CD14-positive monocyte (primary cell): ENCODE measurements around the gene TRPV5. TPM values are rescaled to one million over a fixed set of nuclear protein-coding genes. Genes with fewer than 3 reads are reported as not detected.

Experiments
- DNase-seq, 3 donors: peaks; one replicate each; pipeline ENCODE4 v3.0.0-alpha.2; 2011 to 2022
- H2AFZ ChIP-seq: 2 replicates; pipeline ENCODE4 v1.6.0; 2012; ENCODE audit warnings: mild to moderate bottlenecking, low read depth, low read length, inconsistent platforms; ENCODE audit not compliant: insufficient read depth, poor library complexity, severe bottlenecking
- H3K27ac ChIP-seq, 2 donors: 1 replicate in 1 of 2; 2 replicates in 1 of 2; pipeline ENCODE4 v1.5.1; 2012 to 2013; ENCODE audit warnings: low read length in 2 of 2, control low read depth in 1 of 2, inconsistent platforms in 1 of 2, low read depth in 1 of 2, mild to moderate bottlenecking in 1 of 2
- H3K27me3 ChIP-seq, 2 donors: one replicate each; pipeline versions ENCODE4 v1.6.0 to v1.6.1; 2011 to 2013; ENCODE audit warnings: low read length in 2 of 2; ENCODE audit not compliant: control insufficient read depth in 2 of 2, insufficient read depth in 2 of 2
- H3K36me3 ChIP-seq, 2 donors: replicated peaks in 1 of 2; 1 replicate in 1 of 2; 2 replicates in 1 of 2; pipeline versions ENCODE4 v1.5.1 to v1.6.1; 2012 to 2013; ENCODE audit warnings: low read length in 2 of 2, control low read depth in 1 of 2, inconsistent platforms in 1 of 2, mild to moderate bottlenecking in 1 of 2; ENCODE audit not compliant: insufficient read depth in 2 of 2, control insufficient read depth in 1 of 2
- H3K4me1 ChIP-seq, 2 donors: 1 replicate in 1 of 2; 2 replicates in 1 of 2; pipeline versions ENCODE4 v1.5.1 to v1.6.1; 2012 to 2013; ENCODE audit warnings: low read length in 2 of 2, control low read depth in 1 of 2, inconsistent platforms in 1 of 2, mild to moderate bottlenecking in 1 of 2, moderate library complexity in 1 of 2; ENCODE audit not compliant: insufficient read depth in 2 of 2, control insufficient read depth in 1 of 2
- H3K4me2 ChIP-seq: replicated peaks from 2 replicates; pipeline ENCODE3; 2012; ENCODE audit warnings: low read length, moderate library complexity, mild to moderate bottlenecking; ENCODE audit not compliant: poor library complexity, severe bottlenecking; ENCODE audit errors: extremely low read depth
- H3K4me3 ChIP-seq, 3 experiments: fragments of 200-600 bp in 1 of 3; sonication (generic) in 1 of 3; replicated peaks in 1 of 3; 1 replicate in 2 of 3; 2 replicates in 1 of 3; pipeline ENCODE4 v1.5.1; 2011 to 2013; ENCODE audit warnings: low read length in 3 of 3, mild to moderate bottlenecking in 3 of 3, control low read depth in 2 of 3, low read depth in 2 of 3, inconsistent platforms in 1 of 3, moderate library complexity in 1 of 3
- H3K79me2 ChIP-seq: 2 replicates; pipeline ENCODE4 v1.6.0; 2012; ENCODE audit warnings: mild to moderate bottlenecking, control low read depth, inconsistent platforms, low read length, moderate library complexity; ENCODE audit not compliant: insufficient read depth
- H3K9ac ChIP-seq: 2 replicates; pipeline ENCODE4 v1.6.0; 2017; ENCODE audit warnings: low read length, mild to moderate bottlenecking; ENCODE audit not compliant: insufficient read depth, poor library complexity, severe bottlenecking
- H3K9me3 ChIP-seq, 2 donors: replicated peaks in 1 of 2; 1 replicate in 1 of 2; 2 replicates in 1 of 2; pipeline versions ENCODE4 v1.5.1 to v1.6.1; 2012 to 2013; ENCODE audit warnings: low read length in 2 of 2, control low read depth in 1 of 2; ENCODE audit not compliant: control insufficient read depth in 1 of 2, insufficient read depth in 1 of 2
- H4K20me1 ChIP-seq: 2 replicates; pipeline ENCODE4 v1.6.0; 2012; ENCODE audit warnings: mild to moderate bottlenecking, low read length, control low read depth, moderate library complexity; ENCODE audit not compliant: insufficient read depth
- H3K27ac Mint-ChIP-seq, 7 donors: one replicate each; pipeline ENCODE4 v1.8.0; 2020; ENCODE audit warnings: mild to moderate bottlenecking in 7 of 7, mixed read lengths in 7 of 7, moderate library complexity in 6 of 7, inconsistent platforms in 2 of 7
- H3K27me3 Mint-ChIP-seq, 3 donors: one replicate each; pipeline ENCODE4 v1.8.0; 2021 to 2022; ENCODE audit warnings: low read depth in 3 of 3, mild to moderate bottlenecking in 3 of 3, mixed read lengths in 3 of 3, moderate library complexity in 3 of 3, inconsistent platforms in 1 of 3
- H3K36me3 Mint-ChIP-seq, 2 donors: one replicate each; pipeline ENCODE4 v1.8.0; 2020; ENCODE audit warnings: mixed read lengths in 2 of 2, inconsistent platforms in 1 of 2, mild to moderate bottlenecking in 1 of 2
- H3K4me1 Mint-ChIP-seq: one replicate; pipeline ENCODE4 v1.8.0; 2020; ENCODE audit warnings: mild to moderate bottlenecking, mixed read lengths
- H3K4me3 Mint-ChIP-seq, 2 donors: one replicate each; pipeline ENCODE4 v1.8.0; 2020; ENCODE audit warnings: mild to moderate bottlenecking in 2 of 2, mixed read lengths in 2 of 2, moderate library complexity in 1 of 2
- H3K9me3 Mint-ChIP-seq, 7 donors: one replicate each; pipeline ENCODE4 v1.8.0; 2020 to 2022; ENCODE audit warnings: mixed read lengths in 7 of 7, mild to moderate bottlenecking in 6 of 7, moderate library complexity in 6 of 7, inconsistent platforms in 2 of 7
- whole genome bisulfite sequencing: methylation state at CpG from one replicate; pipeline ENCODE4 v1.1.5; 2013; ENCODE audit warnings: missing lambda C conversion rate; ENCODE audit not compliant: insufficient coverage; 5-methylcytosine and 5-hydroxymethylcytosine counted together
- intact Hi-C, 2 donors: fragments of 100-400 bp; cut with micrococcal nuclease; formaldehyde crosslinking; loops; one replicate each; pipeline versions ENCODE4 v1.15.0 to v1.15.1; 2023
- polyA plus RNA-seq, 3 donors: library from polyadenylated mRNA; depleted of rRNA in 1 of 3; unstranded in 2 of 3; stranded (reverse) in 1 of 3; fragments of 300-500 nt in 2 of 3; fragments of >200 nt in 1 of 3; fragmentation: Illumina TruSeq in 2 of 3; gene quantifications; 1 replicate in 2 of 3; 2 replicates in 1 of 3; pipeline ENCODE4 v1.2.3, GENCODE V29; 2012 to 2021
- TF ChIP-seq, protein P1 (sequence below): fragments of 200-600 bp; IDR thresholded peaks from one replicate; pipeline ENCODE4 v1.8.0; 2022; ENCODE audit warnings: antibody characterized with exemption, mild to moderate bottlenecking

The TRPV5 gene
- polyA plus RNA-seq, 3 donors = not detected

DNA sequence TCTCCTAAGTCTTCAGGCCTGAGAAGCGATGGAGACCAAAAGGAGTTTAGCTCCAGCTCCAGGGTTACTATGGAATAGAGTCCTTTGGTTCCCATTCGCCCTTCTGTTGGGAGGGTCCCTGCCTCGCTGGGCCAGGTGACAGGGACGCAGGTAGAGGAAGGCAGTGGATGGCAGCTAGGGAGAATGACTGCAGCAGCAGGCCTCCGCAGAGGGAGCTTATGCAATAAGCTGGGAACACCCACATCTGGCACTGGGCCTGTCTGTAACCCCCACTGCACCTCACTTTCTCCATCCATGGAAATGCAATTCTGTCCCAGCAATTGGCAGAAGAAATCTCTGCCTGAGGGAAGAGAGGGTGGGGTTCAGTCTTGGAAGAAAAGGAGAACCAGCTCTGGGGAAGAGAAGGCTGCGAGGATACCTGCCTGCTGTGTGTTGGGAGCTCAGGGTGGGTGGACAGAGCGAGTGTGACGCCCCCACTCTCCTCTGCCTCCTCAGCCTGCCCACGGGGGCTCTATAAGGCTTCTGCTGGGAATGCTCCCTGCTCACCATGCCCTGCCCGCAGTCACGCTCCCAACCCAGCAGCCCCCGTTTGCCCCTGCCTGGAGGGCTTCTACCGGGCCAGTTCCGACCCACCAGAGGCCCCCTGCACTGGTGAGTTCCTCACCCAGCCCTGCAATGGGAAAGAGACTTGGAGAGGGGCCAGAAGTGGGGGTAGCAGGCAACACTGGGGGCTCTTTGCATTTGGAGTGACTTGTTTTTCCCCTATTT lies 68.4 kb downstream of the TRPV5 start:
- H3K79me2 ChIP-seq = no peaks in the 10 kb centered on the region
- no peak for DNase-seq
- TF ChIP-seq, protein P1, sequence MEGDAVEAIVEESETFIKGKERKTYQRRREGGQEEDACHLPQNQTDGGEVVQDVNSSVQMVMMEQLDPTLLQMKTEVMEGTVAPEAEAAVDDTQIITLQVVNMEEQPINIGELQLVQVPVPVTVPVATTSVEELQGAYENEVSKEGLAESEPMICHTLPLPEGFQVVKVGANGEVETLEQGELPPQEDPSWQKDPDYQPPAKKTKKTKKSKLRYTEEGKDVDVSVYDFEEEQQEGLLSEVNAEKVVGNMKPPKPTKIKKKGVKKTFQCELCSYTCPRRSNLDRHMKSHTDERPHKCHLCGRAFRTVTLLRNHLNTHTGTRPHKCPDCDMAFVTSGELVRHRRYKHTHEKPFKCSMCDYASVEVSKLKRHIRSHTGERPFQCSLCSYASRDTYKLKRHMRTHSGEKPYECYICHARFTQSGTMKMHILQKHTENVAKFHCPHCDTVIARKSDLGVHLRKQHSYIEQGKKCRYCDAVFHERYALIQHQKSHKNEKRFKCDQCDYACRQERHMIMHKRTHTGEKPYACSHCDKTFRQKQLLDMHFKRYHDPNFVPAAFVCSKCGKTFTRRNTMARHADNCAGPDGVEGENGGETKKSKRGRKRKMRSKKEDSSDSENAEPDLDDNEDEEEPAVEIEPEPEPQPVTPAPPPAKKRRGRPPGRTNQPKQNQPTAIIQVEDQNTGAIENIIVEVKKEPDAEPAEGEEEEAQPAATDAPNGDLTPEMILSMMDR = no peak
- no peak overlapping the region for H3K27ac ChIP-seq
- intact Hi-C loops = no loop called here
- H4K20me1 ChIP-seq = no peaks in the 10 kb centered on the region
- Mint-ChIP-seq H3K4me1 (peaks cover 25% of the 10 kb centered on the region), H3K36me3 (peaks cover 47 to 49% of the 10 kb centered on the region in 2 donors), H3K27me3 (peaks cover 0 to 2% (median 0%) of the 10 kb centered on the region in 3 donors), H3K4me3 (no peak overlapping the region), H3K27ac (no peak overlapping the region), H3K9me3 (no peaks in the 10 kb centered on the region)
- H3K4me2 ChIP-seq = no peak overlapping the region
- H2AFZ ChIP-seq = no peak overlapping the region
- H3K36me3 ChIP-seq = peaks cover 26 to 52% of the 10 kb centered on the region in 2 donors
- H3K4me1 ChIP-seq = peaks cover 12% of the 10 kb centered on the region in 2 donors
- no peak overlapping the region for H3K9ac ChIP-seq
- WGBS = 44% methylated on average over 7 of the region's 14 CpGs
- H3K27me3 ChIP-seq = no peaks in the 10 kb centered on the region
- no peaks in the 10 kb centered on the region for H3K9me3 ChIP-seq
- no peak overlapping the region for H3K4me3 ChIP-seq

DNA sequence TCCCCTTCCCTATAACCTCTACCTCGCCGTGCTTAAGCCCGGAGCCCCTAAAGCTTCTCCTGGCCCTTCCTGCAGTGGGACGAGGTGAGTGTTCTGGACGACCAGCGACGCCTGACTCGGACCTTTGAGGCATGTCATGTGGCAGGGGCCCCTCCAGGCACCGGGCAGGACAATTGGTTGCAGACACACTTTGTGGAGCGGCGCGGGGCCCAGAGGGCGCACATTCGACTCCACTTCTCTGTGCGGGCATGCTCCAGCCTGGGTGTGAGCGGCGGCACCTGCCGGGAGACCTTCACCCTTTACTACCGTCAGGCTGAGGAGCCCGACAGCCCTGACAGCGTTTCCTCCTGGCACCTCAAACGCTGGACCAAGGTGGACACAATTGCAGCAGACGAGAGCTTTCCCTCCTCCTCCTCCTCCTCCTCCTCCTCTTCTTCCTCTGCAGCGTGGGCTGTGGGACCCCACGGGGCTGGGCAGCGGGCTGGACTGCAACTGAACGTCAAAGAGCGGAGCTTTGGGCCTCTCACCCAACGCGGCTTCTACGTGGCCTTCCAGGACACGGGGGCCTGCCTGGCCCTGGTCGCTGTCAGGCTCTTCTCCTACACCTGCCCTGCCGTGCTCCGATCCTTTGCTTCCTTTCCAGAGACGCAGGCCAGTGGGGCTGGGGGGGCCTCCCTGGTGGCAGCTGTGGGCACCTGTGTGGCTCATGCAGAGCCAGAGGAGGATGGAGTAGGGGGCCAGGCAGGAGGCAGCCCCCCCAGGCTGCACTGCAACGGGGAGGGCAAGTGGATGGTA lies 69.5 kb downstream of the TRPV5 start:
- Histone ChIP-seq H3K27ac (no peak overlapping the region), H3K9me3 (no peaks in the 10 kb centered on the region), H3K27me3 (no peaks in the 10 kb centered on the region), H3K4me3 (no peak overlapping the region), H3K36me3 (peaks cover 22 to 41% of the 10 kb centered on the region in 2 donors), H3K79me2 (no peaks in the 10 kb centered on the region), H3K4me2 (no peak overlapping the region), H4K20me1 (no peaks in the 10 kb centered on the region), H2AFZ (no peak overlapping the region), H3K9ac (no peak overlapping the region), H3K4me1 (peaks cover 12% of the 10 kb centered on the region in 2 donors)
- Mint-ChIP-seq H3K4me1 (peaks cover 25% of the 10 kb centered on the region), H3K27me3 (no peaks in the 10 kb centered on the region), H3K9me3 (no peaks in the 10 kb centered on the region), H3K36me3 (peaks cover 39 to 43% of the 10 kb centered on the region in 2 donors), H3K27ac (no peak overlapping the region), H3K4me3 (no peak overlapping the region)
- 97% methylated on average over 28 of the region's 37 CpGs for WGBS
- DNase-seq = no peak
- TF ChIP-seq, protein P1 = no peak
- intact Hi-C loops = no loop called here
